DMS153 treated with DMSO at 0.1 percent for 48 hours (cell line): ENCODE measurements around the gene SF3B2.
"Not testable (repeated sequence)": the region's sequence is repeated elsewhere in the genome, so short reads cannot be mapped to it uniquely, and the experiment has no call there.

Experiments used
- DNase-seq: peaks from one replicate; lab custom pipeline; 2025; ENCODE audit not compliant: unreplicated experiment; lab: John Stamatoyannopoulos, UW

The SF3B2 gene

DNA sequence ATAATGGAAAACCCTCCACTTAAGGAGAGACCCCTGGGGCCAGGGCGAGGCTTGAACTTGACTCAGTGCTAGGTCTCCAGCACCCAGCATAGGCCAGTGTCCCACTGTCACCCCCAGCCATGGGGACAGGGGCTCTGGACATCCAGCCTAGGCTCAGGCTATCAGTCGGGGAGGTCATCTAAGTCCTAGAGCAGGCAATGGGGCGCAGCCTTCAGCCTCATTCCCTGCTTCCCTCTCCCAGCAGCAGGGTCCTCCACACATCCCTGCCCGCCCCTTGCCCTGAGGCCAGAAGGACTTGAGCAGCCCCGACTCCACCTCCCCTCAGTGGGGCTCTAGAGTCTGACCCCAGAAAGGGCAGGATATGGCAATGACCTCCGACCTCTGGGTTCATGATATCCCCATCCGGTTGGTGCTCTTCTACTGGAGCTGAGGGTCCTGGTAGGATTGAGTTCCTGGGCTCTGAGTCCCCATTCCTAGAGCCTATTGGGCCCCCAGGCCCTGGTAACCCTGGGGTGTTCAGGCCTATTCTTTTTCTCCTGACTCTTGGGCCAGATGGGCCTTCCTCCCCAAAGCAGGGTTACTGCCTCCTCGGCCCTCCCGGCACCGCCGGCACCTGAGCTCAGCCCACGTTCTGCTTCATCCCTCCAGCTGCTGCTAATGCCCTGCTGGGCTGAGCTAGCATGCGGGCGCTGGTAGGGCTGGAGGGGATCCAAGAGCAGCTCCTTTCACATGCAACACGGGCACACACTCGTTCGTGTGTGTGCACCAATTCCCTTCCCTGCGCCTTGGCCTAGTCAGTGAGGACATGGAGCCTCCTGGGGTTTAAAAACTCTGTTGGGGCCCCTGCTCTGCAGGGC lies 36.0 kb upstream of the SF3B2 start:
- DNase-seq: no peak

DNA sequence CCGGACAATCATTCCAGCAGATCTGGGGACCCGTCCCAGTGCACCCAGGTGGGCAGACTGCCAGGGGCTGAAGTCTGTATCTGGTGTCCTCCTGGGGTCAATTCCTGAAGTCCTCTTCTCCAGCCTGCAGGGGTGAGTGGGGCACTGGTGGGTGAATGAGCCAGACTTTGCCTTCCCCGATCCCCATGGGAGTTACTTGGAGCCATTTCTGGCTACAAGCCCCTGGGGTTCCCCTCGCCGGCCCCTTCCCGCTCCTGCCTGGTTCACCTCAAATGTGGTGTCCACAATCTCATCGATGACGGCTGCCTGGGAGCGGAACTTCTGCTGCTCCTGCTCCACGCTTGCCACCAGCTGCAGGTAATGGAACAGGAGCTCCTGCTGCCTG lies 35.4 kb upstream of the SF3B2 start:
- no peak for DNase-seq

DNA sequence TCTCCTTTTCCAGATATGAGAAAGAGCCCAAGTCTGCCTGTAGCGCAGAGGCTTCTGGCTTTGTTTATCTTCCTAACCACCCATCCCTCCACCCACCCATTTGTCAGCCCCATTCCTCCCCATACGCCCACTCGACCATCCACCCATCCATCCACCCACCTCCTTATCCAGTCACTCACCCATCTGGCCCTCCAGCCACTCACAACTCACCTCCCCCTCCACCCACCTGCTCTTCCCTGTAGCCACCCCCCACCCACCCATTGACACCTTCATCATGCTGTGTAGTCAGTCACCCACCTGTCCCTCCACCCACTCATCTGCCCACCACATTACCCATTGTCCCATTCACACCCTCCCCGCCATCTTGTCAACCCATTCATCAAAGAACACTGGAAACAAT lies 34.8 kb upstream of the SF3B2 start:
- no peak for DNase-seq

DNA sequence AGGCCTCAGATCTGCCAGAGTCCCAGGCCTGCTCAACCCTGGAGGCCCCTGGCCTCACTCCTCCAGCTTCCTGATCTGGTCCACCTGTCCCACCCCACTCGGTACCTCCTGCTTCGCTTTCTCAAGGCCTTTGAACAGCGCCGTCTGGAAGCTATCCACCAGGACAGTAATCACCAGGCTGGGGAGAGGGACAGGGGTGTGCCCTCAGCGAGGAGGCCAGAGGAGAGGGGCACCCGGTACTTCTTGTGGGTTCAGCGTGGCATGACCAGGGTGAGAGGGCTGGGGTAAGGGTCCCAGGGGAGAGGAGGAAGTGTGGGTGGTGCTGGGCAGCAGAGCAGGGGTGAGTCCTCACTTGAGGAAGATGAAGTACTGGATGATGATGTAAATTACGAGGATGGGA lies 32.0 kb upstream of the SF3B2 start:
- DNase-seq: no peak

DNA sequence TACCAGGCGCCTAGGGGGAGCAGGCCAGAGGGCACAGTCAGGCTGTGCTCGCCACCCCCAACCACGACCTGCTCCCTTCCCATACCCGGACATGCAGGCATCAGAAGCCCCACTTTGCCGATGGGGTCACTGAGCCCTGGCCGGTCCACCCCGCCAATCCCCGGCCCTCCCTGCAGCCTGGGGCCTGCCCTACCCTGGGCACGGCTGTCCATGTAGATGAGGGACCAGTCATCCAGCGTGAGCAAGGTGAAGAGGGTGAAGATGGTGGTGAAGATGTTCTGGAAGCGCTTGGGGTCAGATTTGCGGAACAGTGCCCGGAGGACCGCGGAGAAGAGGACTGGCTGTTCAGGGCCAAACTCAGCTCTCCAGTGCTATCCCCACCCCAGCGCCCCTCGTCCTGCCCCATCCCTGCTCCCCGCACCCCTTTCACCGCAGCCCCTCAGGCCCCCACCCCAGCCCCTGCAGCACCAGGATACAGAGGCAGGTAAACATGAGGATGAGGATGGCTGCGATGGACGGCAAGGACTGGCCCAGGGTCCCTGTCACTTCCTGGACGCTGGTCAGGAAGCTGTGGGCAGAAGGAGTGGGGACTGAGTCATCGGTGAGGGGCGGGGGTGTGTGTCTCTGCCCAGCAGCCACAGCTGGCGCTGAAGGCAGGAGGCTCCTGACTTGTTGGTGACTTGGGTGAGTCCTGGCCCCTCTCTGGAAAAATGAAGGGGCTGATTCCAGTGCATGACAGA lies 31.4 kb upstream of the SF3B2 start:
- DNase-seq: no peak

DNA sequence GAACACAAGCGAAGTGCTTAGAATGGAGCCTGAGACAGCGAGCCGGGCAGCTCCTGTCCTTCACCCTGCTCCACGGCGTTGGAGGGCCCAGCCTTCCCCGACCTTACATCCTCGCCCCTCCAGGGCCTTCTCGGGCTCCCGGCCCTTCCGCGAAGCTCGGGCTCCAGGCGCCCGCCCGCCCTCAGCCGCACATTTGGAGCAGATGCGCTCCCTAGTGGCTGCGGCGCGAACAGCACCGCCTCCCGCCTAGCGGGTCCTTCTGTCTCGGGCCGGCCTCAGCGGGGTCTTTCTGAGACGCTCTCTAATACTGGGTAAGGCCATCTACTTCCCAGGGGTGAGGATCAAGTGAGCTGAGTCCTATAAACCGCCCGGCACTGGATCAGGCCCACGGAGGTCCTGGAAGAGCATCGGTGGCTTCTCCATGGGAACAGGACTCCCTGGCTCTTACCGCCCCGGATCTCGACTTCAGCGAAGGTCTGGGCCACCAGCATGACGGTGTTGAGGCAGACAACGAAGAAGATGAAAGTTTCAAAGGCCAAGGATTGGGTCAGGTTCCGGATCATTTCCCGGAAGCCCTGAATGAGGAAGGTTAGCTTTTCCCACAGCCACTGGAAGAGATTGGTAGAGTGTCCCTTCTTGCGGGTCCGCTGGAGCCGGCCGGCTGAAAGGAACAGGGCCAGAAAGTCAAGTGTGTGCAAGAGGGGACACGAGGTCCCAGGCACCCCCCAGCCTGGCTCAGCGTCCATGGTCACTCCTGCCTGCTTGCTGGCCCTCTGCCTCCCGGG lies 29.6 kb upstream of the SF3B2 start:
- peak; percentile 10 for DNase-seq

DNA sequence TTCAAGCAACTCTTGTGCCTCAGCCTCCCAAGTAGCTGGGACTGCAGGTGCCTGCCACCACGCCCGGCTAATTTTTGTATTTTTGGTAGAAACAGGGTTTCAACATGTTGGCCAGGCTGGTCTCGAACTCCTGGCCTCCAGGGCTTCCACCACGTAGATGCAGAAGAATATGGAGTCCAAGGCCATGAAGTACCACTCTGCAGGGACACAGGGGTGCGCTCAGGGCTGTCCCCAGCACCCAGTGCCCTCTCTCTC lies 29.1 kb upstream of the SF3B2 start:
- DNase-seq: not testable (repeated sequence)

DNA sequence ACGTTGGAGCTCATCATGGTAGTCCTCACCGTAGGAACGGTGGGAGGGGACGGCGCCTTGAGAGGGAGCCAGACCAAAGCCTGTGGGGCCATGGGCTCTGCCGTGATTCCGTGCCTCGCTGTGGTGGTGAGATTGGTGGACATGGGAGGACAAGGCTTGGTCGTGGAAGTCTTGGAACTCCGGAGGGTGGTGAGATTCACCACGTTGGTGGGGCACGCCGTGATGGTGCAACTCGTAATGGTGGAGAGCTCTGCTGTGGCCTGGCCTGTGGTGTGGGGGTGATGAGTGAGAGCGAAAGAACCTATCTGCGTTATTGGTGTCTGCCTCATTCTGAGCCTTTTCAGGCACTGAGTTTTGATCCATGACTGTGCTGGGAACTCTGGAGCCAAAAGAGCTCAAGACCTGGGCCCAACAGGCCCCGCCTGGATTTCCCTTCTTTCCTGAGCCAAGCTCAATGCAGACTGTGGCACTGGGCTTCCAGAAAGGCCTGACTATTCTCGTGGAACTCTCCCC lies 26.1 kb upstream of the SF3B2 start, which contains the start of gene CATSPER1:
TSS of gene CATSPER1 (minus strand) at position 463 of the 513 bp plus-strand sequence. CDS start at position 363, 100 bp downstream.
- no peak for DNase-seq

DNA sequence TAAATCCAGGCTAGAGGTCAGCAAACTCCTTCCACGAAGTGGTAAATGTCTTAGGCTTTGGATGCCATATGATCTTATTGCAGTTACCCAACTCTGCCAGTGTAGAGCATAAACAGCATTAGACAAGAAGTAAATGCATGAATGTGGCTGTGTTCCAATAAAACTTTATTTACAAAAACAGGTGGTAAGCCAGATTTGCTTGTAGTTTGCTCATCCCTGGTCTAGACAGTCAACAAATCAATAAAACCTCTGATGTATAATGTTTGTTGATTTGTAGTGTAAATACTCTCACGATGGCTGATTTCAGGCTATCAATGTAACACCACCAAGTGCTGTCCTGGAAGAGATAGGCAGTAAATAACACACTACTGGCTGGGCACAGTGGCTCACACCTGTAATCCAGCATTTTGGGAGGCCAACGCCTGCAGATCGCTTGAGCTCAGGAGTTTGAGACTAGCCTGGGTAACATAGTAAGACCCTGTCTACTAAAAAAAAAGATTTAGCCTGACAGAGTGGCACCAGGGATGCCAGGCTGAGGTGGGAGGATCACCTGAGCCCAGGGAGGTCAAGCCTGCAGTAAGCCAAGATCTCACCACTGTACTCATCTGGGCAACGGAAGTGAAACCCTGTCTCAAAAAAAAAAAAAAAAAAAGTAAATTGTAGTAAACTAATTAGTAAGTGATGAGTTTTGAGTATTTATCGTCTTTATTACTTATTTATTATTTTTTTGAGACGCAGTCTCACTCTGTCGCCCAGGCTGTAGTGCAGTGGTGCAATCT lies 19.0 kb upstream of the SF3B2 start:
- no peak for DNase-seq

DNA sequence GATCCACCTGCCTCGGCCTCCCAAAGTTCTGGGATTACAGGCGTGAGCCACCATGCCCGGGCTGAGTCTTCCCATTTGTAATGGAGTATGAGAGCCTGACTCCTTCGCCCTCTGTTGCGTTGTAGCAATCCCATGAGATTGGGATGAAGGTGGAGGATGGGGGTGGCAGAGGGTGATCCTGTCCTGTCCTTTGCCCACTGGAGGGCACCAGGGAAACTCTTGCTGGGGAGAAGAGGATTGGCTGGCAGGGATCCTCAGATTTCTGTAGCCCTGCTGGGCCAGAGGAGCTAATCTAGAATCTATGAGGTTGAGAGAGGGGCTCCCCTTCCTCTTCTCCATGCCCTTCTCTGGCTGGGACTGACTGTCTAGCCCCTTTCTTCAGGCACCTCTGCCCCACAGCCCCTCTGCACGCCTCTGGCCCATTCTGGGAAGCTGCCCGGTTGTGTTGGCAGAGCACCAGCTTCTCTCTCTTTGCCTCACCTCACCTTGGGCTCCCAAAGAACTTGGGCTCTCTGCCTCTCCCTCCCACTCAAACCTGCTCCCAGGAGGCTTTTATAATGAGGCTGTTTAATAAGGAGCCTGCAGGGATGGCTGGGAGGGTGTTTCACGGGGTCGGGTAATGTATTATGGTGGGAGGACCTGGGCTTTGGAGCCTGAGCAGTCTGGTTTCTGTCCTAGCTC lies 16.4 kb upstream of the SF3B2 start:
- no peak for DNase-seq

DNA sequence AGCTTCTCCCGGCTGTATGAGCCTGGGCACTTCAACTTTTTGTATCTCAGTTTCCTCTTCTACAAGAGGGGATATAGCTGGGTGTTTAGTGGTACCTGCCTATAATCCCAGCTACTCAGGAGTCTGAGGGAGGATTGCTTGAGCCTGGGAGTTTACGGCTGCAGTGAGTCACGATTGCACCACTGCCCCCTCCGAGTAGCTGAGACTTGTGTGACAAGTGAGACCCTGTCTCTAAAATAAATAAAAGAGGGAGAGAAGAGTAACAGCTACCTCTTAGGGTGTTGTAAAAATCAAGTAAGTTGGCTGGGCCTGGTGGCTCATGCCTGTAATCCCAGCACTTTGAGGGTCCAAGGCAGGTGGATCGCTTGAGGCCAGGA lies 15.8 kb upstream of the SF3B2 start:
- DNase-seq: no peak

DNA sequence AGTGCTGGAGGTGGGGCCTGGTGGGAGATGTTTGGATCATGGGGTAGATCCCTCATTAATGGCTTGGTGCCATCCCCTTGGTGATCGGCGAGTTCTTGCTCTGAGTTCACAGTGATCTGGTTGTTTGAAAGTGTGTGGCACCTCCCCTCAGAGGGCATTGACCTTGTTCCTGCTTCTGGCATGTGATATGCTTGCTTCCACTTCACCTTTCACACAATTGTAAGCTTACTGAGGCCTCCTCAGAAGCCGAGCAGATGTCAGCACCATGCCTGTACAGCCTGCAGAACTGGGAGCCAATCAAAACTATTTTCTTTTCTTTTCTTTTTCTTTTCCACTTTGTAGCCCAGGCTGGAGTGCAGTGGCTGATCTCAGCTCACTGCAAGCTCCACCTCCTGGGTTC lies 14.8 kb upstream of the SF3B2 start:
- no peak for DNase-seq

DNA sequence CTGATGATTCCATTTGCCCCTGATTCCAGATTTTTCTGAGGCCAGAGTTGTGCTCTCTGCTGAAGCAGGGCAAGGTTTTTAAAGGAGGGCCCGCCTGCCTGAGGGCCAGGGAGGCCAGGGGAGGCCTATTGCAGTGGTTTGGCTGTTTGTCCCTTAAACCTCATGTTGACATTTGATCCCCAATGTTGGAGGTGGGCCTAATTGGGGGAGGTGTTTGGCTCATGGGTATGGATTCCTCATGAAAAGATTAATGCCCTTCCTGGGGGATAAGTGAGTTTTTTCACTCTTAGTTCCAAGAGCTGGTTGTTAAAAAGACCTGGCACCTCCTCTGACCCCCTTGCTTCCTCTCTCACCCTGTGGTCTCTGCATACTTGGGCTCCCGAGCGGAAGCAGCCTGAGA lies 12.4 kb upstream of the SF3B2 start:
- no peak for DNase-seq

DNA sequence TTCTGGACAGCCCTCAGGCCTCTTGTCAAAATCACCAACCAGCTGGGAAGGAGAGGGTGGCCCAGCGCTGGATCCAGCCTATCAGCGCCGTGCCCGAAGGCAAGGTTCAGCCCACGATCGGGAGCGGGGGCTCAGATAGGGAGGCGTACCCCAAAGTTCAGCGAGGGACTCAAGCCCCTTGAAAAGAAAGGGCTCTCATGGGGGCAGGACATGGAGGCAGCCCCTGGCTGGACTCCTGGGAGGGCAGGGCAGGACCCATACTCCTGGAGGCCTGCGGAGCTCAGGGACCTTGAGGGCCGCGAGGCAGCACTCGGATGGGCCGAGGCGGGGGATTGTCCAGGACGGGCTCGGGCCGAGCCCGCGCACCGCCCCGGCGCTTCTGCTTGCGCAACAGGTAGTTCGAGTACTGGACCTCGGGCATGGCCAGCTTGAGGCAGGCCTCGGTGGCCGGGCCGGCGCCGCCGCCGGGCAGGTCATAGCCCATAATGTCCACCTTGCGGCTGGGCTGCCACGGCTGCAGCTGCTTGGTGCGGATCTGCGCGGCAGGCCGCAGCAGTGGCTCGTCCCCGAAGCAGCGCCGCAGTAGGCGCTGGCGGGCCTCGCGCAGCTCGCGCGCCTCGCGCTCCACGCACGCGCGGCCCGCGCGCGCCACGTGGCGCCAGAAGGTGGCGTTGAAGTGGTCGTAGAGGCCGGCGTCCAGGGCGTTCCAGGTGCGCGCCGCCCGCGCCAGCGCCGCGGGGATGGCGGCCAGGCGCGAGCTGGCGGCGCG lies 9.8 kb upstream of the SF3B2 start:
- no peak for DNase-seq

DNA sequence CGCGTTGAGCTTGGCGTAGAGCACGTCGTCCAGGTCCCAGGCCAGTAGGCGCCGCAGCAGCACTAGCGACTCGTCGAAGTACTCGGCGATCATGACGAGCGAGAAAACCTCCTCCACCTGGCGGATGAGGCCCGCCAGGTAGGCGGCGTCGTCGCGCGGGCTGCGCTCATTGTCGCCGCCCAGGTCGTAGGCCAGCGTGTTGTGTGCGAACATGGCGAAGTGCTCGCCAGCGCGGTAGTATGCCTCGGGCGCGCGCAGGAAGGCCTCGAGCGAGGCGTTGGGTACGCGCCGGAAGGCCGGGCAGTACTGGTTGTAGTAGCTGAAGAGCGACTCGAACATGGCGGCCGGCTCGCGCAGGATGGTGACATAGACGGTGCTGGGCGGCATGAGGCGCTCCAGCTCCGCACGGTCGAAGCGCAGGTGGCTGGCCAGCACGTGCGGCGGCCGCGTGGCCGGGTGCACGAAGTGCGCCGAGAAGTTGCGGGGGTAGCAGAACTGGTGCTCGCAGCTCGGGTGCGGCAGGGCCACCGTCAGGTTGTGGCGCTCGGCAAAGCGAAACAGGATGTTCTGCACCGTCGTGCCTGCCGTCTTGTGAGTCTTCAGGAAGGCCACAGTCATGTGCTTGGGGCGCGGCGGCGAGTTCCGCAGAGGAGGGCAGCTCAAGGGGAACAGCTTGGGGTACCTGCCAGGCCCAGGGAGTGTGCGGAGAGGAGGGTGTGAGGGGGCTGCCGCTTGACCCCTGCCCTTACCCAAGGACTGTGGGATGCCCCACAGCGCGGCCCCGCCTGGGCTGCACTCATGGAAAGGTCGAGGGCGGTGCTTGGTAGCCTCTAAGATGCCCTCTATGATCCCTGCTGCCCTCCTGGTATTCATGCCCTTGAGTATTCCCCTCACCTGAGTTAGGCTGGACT lies 8.9 kb upstream of the SF3B2 start:
- no peak for DNase-seq

DNA sequence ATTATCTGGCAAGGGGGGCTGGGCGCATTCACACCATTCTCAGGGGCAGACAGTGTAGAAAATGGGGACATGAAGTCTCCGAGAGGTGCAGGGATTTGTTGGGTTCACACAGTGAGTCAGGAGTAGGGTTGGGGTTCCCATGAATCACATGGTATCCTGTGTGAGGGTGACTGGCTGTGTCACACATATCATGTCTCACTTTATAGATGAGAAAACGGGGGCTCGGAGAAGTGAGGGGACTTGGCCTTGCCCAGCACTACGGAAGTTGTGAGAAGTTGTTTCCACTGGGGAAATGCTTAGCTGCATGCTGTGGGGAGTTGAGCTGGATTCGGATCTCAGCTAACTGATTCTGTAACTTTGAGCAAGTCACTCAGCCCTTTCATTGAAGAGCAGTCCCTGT lies 7.4 kb upstream of the SF3B2 start:
- DNase-seq: no peak

DNA sequence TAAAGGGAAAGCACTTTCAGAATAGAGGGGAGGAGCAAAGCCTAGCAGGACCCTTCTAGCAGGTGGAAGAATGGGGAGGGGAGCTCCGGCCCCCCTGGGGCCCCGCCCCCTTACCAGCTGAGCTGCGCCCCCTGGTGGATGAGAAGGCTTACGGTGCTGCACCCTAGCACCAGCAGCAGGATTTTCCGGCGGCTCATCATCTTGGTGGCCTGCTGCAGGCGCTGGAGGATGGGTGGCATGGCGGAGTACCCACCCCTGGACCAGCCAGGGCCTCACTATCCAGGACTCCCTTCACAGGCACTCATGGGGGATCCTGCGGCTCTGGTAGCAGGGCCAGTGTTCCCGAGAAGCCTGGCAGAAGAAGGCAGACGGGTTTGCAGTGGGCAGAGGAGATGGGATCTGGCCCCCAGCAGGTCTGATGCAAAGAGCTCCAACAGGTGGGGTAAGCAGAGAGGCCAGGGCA lies 7.0 kb upstream of the SF3B2 start:
- peak; percentile 72 for DNase-seq

DNA sequence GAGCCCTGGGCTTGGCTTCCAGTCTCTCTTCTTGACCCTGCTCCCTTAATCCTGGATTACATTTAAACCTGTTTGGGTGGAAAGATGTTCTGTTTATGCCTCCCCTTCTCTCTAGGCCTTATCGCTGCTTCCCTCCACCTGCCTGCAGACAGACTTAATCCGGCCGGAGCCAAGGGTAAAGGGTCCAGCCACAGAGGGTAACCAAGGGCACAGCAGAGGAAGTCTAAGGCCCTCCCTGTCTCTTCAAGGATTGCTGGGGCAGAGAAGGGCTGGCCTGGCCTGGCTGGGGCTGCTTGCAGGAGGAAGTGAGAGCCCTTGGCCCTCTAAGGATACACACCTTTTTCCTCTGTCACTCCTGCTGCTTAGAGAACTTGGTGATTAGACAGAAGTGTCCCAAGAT lies 5.3 kb upstream of the SF3B2 start:
- no peak for DNase-seq
